GM18511 (cell line): ENCODE measurements around the gene LMO2.
"Not testable (repeated sequence)": the region's sequence is repeated elsewhere in the genome, so short reads cannot be mapped to it uniquely, and the experiment has no call there.

Experiments used
- ATAC-seq: cut with Tn5 transposase; IDR thresholded peaks from one replicate; pipeline ENCODE4 v1.9.1; 2021; ENCODE audit warnings: mild to moderate bottlenecking, moderate library complexity; ENCODE audit not compliant: unreplicated experiment

The LMO2 gene

DNA sequence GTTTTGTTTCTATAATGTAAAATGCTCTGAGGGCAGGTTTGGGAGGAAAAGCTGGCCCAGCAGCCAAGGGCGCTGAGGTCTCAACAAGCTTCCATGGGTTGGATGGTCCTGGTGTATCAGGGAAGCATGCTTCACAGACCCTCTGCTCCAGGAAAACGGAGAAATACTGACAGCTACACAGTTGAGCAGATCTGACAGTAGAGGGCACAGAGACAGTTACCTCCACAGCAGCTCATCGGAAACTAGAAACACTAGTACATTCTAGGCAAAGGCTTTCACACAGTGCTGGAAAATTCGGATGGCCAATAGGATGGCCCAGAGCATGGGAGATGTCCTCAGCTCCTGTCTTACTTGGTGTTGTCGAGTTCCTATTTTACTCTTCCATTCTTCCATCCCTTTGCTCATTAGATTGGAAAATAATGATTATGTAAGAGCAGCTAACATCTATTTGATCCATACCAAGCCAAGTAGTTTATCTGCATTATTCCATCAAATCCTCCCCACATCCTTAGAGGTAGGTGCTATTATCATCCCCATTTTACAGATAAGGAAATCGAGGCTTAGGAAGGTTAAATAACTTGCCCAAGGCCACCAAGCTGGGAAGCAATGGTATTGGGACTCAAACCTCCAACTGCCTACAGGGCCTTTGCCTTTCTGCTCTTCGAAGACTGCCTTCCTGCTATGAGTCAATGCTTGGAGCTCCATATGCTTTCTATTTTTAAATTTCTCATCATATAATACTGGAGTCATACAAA lies 28.3 kb downstream of the LMO2 start:
- ATAC-seq: no peak

DNA sequence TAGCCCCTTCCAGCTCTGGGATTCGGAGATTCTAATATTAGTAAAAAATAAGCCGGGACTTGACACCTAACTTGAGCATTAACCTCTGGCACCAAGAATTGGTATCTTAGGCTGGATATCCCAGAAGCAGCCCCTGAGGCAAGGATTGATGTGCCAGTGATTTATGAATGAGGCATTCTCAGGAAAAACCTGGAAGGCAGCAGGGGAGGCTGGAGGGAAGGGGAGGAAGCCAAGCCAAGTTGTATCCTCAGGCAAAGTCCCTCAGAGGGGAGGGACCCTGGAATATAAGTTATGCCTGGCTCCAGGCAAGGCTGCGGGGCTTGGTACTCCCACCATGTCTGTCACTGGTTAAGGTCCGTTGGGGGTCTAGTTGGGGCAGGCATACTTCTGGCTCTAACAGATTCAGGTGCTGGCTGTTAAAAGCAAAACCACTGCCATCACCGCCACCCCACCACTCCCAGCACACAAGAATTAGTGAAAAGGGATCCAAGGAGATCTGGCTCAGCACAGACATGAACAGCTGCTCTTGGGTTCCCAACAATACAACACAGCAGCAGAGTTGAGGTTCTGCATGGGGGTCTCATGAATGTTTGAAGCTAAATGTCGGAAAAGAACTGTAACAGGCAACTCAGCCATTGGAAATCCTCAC lies 29.8 kb downstream of the LMO2 start:
- ATAC-seq: no peak

DNA sequence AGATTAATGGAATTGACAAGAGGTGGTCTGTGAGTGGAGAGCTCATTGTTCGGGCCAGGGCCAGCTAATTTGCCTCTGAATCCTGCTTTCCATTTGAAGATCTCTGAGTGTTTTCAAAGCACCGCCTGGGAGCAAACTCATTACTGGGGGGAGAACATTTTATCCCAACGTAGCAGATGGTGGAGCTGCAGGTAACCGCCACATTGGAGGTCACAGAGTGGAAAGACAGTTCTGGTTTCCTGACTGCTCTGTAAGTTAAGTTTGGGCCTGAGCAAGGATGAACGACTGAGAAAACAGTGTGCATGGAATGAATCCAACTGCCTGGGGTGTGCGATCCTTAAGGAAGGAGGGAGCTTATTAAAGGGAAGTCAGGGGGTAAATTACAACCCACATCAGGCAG lies 30.5 kb downstream of the LMO2 start:
- ATAC-seq: no peak

DNA sequence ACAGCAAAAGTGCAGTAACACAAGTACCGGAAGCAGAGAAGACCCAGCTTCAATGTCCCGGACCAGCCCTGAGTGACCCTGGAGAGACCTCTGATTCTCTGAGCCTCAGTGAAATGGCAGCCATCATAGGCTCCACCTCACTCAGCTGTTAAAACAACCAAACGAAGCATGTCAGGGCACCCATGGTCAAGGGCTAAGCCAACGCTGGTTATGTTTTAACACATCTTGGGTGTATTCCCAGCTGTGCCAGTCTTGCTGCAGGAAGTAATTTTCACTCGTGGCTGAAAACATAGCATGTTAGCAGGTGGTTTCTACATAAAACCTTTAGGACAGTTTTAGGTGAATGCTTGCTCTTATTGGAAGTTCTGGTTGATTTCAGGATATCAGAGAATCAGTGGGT lies 30.9 kb downstream of the LMO2 start:
- no peak for ATAC-seq

DNA sequence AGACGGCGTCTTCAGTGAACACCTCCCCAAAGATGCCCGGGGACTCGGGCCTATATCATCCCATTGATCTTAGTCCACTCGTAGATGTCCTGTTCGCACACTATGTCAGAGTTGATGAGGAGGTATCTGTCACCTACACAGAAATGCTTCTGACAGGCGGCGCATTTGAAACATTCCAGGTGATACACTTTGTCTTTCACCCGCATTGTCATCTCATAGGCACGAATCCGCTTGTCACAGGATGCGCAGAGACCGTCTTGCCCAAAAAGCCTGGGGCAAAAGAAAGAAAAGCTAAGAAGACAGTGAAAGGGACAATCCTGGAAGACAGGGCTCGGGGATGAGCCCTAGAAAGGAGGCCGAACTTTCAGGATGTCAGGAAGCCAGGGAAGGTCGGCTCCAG lies 32.6 kb downstream of the LMO2 start:
- ATAC-seq: no peak

DNA sequence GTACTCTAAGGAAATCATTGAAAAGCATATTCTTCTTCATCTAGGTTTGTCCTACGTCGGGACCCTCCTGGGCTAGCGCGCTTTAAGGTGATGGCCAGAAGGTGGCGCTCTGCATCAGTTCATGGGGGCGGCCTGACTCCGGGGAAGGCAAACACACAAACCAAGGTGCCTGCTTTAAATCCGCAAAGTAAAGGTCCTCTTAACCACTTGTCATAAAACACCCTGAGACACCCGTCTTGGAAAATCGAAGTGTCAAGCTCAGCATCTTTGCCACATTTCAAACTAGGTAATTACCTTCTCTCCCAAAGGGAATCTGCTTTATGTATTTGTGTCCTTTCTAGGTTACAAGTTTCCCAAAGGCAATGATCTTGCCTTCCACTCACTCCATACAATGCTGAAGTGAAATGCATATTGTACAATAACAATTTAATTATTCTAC lies 33.9 kb downstream of the LMO2 start:
- no peak for ATAC-seq

DNA sequence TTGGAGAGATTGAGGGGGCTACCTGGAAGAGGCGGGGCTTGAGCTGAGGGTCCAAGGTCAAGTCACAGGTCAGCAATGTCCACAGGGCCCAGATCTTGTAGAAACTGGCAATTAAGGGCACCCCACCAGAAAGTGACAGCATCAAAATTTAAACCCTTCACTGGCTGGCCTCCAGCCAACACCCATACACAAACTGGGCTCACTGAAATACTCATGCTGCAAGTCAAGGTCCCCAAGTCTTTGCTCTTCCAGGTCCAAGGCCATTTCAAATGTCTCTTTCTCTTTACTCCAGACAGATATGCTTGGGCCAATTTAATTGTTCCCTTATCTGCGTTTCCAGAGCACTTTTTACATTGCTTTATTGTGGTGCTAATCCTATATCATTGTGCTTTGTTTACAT lies 36.4 kb downstream of the LMO2 start:
- no peak for ATAC-seq

DNA sequence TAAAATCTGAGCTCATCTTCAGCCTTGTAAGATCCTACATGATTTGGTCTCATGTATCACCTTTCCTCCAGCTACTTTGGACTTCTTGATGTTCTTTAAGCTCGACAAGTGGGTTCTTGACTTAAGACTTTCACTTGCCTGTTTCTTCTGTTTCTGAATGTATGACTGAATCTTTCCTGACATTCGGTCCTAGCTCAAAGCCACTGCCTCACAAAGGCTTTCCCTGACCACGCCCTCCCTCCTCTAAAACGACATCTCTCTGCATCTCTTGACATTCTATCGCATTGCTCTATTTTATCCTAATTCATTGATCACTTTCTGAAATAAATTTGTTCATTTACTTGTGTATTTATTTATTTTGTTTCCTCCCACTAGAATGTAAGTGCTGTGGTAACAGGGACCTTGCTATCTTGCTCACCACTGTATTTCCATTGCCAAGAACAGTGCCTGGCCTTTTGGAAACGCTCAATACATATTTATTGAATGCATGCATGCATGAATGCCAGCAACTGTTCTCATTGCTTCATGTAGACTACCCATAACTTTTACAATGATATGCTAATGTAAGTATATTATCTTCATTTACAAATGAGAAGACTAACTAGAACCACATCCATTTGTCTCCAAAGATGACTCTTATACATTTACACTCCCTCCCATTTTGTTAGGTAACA lies 43.0 kb downstream of the LMO2 start:
- no peak for ATAC-seq

DNA sequence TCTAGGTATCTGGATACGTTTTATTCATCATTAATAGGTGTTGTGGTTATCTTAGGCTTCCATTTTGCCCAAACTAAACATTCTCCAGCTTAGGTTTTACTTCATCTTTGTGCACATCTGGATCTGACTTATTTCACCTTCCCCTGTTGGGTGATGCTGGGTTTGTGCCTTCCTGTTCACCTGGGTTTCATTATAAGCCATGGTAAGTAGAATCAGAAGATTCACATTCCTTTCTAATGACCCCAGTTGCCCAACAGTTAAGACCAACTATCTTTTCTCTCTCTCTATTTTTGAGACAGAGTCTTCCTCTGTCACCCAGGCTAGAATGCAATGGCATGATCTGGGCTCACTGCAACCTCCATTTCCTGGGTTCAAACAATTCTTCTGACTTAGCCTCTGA lies 44.6 kb downstream of the LMO2 start:
- no peak for ATAC-seq

DNA sequence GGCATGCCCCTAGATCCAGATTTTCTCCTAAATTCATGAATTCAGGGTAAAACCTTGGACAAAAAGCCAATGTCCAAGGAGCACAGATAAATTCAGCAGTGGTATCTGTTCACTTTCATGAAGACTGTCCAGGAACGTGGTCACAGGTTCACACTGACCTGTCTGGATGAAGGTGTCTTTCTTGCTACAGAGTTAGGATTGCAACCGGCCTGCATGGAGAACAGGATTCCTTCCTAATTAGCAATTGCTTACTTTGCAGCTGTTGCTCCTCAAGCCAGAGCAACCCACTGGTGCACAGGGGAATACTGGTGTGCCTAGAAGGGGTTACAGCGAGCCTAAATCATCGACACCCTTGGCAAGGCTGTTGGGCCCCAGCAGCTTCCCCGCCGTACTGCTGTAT lies 47.6 kb downstream of the LMO2 start:
- no peak for ATAC-seq

DNA sequence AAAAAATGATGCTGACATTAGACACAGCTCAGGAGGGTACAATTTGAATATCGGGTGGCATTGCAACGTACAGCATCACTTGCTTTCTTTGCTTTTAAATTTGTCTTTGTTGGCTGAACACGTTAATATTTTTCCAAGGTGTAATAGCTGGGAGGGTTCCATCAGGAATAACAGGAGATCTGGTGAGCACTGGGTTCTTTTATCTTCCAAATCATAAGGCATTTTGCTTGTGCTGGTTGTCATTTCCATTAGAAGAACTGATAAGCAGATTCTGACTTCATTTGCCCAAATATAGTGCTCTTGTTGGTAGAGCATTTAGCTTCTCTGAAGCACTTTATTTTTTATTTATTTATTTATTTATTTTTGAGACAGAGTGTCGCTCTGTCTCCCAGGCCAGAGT lies 48.9 kb downstream of the LMO2 start:
- no peak for ATAC-seq

DNA sequence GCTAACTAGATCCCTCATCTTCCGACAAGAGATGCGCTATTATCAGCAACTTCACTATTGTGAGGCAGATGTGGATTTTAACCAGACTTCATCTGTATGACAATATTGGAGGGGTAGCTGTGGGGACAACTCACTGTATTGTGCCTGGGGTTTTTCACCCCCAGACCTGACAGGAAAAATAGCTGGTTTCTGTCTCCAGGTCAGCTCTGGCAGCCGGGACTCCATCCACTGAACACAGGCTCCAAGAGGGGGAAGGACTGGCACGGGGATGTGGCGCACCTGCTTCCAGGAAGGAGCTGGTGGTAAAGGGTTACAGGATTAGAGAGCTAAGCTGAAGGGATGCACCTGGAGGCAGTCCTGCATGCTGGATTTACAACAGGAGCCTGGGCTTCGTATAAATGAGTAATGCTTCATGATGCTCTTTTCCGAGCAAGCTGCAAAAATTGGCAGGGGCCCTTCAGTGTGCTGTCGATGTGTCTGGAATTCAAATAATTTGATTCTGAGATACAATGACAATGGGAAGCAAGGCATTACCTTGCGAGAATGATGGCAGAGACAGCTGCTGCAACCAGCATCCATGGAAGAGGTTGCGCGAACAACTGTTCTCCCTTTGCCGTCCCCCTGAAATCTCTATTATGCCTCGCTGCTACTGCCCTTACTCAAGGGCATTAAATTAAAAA lies 49.5 kb downstream of the LMO2 start:
- no peak for ATAC-seq

DNA sequence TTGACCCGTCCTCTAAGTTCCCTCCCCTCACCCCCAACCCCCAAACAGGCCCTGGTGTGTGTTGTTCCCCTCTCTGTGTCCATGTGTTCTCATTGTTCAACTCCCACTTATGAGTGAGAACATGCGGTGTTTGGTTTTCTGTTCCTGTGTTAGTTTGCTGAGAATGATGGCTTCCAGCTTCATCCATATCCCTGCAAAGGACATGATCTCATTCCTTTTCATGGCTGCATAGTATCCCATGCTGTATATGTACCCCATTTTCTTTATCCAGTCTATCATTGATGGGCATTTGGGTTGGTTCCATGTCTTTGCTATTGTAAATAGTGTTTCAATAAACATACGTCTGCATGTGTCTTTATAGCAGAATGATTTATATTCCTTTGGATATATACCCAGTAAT lies 53.6 kb downstream of the LMO2 start:
- ATAC-seq: not testable (repeated sequence)

DNA sequence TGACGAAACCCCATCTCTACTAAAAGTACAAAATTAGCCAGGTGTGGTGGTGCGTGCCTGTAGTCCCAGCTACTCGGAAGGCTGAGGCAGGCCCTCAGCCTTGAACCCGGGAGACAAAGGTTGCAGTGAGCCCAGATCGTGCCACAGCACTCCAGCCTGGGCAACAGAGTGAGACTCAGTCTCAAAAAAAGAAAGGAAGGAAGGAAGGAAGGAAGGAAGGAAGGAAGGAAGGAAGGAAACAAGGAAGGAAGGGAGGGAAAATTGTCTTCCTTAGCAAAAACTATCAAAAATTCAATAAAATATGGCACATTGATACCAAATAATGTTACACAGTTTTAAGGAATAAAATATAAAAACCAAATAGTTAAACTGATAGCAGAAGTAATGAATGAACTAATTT lies 54.5 kb downstream of the LMO2 start:
- not testable (repeated sequence) for ATAC-seq

DNA sequence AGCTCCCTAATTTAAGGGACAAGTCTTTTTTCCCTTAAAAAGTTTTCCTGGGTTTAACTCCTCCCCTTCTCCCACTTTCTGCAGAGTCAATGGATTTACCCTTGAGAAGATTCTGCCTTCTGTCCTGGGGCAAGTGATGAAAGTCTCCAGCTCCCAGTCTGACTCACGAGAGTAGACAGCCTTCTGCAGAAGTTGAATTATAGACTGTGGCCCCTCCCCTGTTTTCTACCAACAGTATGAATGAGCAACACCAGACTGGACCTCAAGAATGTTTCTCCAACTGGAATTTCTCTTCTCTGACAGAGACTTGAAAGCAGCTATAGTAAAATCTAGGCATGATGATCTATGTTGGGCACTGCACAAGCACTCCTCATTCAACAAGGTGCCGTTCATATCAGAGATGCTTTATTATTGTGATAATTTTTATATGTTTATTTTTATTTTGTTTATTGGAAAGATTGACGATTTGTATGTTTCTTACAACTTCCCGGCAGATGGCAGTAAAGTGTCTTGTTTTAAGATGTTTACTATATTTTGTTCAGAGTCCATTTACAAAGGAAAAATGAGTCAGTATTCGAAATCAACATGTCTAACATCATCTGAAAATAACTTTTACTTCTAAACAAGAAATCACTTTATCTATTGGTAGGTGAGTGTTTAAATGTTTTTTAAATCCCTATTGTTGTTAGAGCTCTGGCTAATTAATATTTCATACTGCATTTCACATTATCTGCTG lies 56.6 kb downstream of the LMO2 start:
- ATAC-seq: no peak

DNA sequence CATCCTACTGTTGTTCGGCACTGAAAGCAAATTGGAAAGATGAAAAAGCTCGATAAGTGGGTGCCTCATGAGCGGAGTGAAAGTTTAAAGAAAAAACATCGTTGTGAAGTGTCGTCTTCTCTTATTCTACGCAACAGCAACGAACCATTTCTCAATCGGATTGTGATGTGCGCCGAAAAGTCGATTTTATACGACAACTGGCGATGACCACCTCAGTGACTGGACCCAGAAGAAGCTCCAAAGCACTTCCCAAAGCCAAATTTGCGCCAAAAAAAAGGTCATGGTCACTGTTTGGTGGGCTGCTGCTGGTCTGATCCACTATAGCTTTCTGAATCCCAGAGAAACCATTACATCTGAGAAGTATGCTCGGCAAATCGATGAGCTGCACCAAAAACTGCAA lies 59.2 kb downstream of the LMO2 start:
- ATAC-seq: no peak

DNA sequence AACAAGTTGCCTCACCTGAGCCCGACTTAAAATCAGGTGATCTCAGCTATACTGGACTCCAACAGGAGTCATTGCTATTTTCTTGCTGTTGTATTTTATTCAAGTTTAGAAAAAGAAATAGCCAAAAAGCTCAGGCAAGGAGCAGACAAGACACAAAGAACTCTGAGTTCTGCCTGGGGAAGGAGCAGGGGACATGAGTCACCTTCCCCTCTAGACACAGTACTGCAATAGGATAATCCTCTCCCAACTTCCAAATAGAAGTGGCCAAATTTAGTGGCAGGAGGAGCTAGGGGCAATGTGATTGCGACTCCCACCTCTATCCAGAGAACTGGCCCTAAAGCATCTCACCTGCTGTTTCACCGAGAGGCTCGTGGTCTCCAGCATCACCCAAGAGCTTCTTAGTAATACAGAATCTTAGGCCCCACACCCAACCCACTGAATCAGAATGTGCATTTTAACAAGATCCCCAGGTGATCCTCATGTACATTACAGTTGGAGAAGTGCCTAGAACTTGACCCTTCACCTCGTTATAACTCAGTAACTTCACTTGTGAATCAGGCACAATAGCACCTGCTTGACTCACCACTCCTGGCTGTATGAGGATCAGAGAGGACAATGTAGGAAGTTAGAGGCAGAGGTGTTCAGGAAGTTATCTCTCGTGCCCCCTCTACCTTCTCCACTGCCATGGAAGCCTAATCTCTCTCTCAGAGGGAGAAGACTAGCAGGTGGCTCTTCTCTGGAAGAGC lies 60.8 kb downstream of the LMO2 start:
- no peak for ATAC-seq

DNA sequence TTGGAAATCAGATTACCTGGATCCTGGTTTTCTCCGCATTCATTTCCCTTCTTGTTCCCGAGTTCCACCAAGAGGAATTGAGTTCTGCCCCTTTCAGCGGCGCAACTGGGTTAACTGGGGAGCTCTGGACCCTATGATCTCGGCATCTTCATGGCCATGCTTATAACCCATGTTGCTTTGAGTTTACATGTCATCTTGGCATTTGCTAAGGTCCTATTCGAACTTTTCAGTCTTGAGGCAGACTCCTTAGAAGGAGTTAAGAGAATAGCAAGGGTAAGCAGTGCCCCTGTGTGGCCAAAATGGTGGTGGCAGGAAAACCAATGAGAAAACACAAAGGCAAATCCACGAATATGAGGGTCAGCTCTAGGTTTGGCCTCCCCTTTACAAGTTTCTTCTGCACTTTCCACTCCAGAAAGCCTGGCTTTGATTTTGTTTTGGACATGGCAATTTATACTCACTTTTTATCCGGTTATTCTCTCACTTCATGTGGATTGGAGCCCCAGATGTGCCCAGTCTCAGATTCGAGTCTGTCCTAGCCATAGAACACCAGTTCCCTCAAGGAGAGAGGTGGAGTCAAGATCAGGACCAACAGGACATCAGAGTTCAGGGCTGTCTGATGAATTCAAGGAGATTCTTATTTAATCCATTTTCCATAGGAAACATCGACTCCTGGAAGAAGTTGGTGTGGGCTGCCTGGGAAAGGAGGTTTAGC lies 62.3 kb downstream of the LMO2 start:
- peak; percentile 79 for ATAC-seq

DNA sequence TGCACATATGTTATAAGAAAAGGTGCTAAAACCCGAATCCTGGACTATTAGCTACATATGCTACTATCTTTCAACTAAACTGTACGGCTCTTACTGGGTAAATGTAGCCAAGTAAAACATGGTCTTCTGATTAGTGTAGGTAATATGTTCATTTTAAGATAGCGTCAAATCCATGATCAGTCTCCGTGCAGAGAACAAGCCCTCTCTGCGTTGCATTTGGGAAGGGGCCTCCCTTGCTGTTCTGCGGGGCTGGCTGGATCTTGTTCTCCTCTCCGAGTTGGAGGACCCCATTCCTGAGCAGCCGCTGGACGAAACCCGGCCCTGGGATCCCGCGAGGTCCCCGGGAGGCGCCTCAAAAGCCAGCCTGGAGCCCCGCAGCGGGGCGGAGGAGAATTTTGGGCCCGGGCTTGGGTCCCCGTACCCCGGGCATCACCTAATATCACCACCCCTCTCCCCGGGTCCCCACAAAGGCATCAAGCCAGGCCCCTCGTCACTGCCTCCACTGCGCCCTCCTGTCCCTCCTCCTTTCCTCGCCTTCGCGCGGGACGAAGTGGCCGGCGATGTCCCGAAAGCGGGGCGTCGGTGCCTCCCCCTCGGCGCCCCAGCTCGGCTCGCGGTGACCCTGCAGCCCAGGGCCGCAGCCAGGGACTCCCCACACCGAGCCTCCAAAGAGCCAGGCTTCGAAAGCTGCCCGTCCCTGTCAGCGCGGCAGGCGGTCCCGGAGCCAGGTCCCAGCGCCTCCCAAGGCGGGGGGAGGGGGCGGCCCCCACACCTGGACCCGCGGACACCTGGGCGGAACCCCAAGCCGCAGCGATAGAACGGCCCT lies 63.1 kb downstream of the LMO2 start:
- peak; percentile 43 for ATAC-seq
